ENCODE results near the gene TDP1.

DNA sequence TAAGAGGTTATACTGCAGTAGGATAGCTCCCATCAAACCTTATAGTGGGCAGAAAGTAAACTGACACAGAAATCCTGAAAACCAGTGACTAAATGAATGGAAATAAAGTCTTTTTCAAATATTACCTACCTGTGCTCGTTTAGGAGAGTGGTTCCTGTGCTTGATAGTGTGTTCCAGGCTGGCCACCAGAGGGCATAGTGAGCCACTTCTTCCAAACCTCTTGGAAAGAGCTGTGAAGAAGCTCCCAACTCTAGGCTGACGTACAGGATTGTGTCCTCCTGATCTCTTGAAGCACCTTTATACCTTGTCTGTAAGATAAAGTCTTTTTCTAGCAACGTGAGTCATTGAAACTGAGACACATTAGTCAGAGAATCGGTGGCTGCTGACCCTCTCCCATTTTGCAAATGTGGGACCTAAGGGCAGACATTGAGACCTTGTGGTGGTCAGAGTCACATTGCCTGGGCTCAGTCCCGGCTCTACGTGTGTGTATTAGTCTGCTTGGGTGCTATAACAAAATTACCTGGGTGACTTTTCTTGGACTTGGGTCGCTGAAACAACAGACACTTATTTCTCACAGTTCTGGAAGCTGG lies 17.6 kb downstream of the TDP1 start:
- TF ChIP-seq POLR2A (IDR thresholded peaks at IDR 0.05) (no peak), POLR2AphosphoS5 (IDR thresholded peaks at IDR 0.05; ENCODE audit: insufficient read depth in 1 of 2, low read depth in 1 of 2) (no peak)
- TF ChIP-seq, protein P1, sequence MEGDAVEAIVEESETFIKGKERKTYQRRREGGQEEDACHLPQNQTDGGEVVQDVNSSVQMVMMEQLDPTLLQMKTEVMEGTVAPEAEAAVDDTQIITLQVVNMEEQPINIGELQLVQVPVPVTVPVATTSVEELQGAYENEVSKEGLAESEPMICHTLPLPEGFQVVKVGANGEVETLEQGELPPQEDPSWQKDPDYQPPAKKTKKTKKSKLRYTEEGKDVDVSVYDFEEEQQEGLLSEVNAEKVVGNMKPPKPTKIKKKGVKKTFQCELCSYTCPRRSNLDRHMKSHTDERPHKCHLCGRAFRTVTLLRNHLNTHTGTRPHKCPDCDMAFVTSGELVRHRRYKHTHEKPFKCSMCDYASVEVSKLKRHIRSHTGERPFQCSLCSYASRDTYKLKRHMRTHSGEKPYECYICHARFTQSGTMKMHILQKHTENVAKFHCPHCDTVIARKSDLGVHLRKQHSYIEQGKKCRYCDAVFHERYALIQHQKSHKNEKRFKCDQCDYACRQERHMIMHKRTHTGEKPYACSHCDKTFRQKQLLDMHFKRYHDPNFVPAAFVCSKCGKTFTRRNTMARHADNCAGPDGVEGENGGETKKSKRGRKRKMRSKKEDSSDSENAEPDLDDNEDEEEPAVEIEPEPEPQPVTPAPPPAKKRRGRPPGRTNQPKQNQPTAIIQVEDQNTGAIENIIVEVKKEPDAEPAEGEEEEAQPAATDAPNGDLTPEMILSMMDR (IDR thresholded peaks at IDR 0.05): peak; percentile 37 to 52 (median 49)

All from vagina (tissue), 2 donors.